ENCODE measurements around the gene XYLT1. TPM values are rescaled to one million over a fixed set of nuclear protein-coding genes. Genes with fewer than 3 reads are reported as not detected.

Gene XYLT1
- total and polyA plus RNA-seq, 9 of the 15 experiments (the other 6 are each of a cell fraction or from before 2014, with no cell fraction given): 0.03 to 0.09 (median 0.08) TPM; not detected in 6

- H4K20me1 ChIP-seq (replicated peaks; ENCODE audit: control insufficient read depth, insufficient read depth, low read length): no peaks in the 10 kb centered on the region; the same call in 1 of the 2 replicates
- no peaks in the 10 kb centered on the region for H3K4me1 ChIP-seq (replicated peaks in 1 of 2; ENCODE audit: control insufficient read depth in 2 of 2, insufficient read depth in 2 of 2, low read length in 2 of 2)
- intact Hi-C loops (cut with micrococcal nuclease): no loop called here
- ATAC-seq (no peak), FAIRE-seq (no peak), DNase-seq (ENCODE audit: extremely low read depth in 1 of 4, low spot score in 3 of 4) (no peak)
- H3K27me3 ChIP-seq (ENCODE audit: control insufficient read depth in 2 of 2, insufficient read depth in 2 of 2, low read length in 2 of 2): peaks cover 4 to 25% of the 10 kb centered on the region in 2 experiments; a peak in 3 of 5 replicates
- POLR2A ChIA-PET: interaction anchor here (0.9 kb wide), 1 partner anchor 8 kb away, joined by 3 read pairs; no protein-coding TSS in a partner anchor
- WGBS (ENCODE audit: insufficient coverage, low coverage, missing lambda C conversion rate): 0% methylated on average over 4 of the region's 4 CpGs
- in situ Hi-C loops (cut with MboI): no loop called here
- H3K4me3 ChIP-seq: no peak overlapping the region
- H3K79me2 ChIP-seq (ENCODE audit: control insufficient read depth, insufficient read depth, low read length): no peaks in the 10 kb centered on the region
- H3K9ac ChIP-seq (ENCODE audit: insufficient read depth in 1 of 2, low read depth in 2 of 2, low read length in 2 of 2): no peak overlapping the region
- CTCF ChIA-PET (ENCODE audit: low intra/inter-chr PET ratio): no interaction called here
- no peak for TF ChIP-seq ZBED1 (IDR thresholded peaks at IDR 0.05)
- no peak for TF ChIP-seq HCFC1 (IDR thresholded peaks at IDR 0.05; ENCODE audit: low read depth, low read length)
- no peak for TF ChIP-seq IFI16 (CRISPR knock-in tag; IDR thresholded peaks at IDR 0.05)
- TF ChIP-seq HES1 (IDR thresholded peaks at IDR 0.05; ENCODE audit: low read depth): no peak
- TF ChIP-seq CBX2 (IDR thresholded peaks at IDR 0.05; ENCODE audit: insufficient read depth, low read length, poor library complexity, severe bottlenecking): no peak
- TF ChIP-seq TCF7L2 (IDR thresholded peaks at IDR 0.05; ENCODE audit: low read depth, low read length): no peak
- TF ChIP-seq TAL1 (IDR thresholded peaks at IDR 0.05): no peak
- TF ChIP-seq TAF7 (tag; IDR thresholded peaks at IDR 0.05): no peak
- no peak for TF ChIP-seq SMARCE1 (IDR thresholded peaks at IDR 0.05)
- no peak for TF ChIP-seq TFAP4 (CRISPR knock-in tag; IDR thresholded peaks at IDR 0.05; ENCODE audit: borderline replicate concordance)
- TF ChIP-seq CEBPG (CRISPR knock-in tag; IDR thresholded peaks at IDR 0.05): no peak
- TF ChIP-seq CEBPG (tag; conservative IDR thresholded peaks at IDR 0.05 in 1 of 2, IDR thresholded peaks at IDR 0.05 in 1 of 2): no peak
- TF ChIP-seq ELF2 (CRISPR knock-in tag; IDR thresholded peaks at IDR 0.05): no peak
- TF ChIP-seq ZEB2 (IDR thresholded peaks at IDR 0.05): no peak
- no peak for TF ChIP-seq BHLHE40 (IDR thresholded peaks at IDR 0.05; ENCODE audit: low read length)
- no peak for TF ChIP-seq BCOR (IDR thresholded peaks at IDR 0.05)
- no peak overlapping the region for H3K27ac ChIP-seq (ENCODE audit: extremely low read depth, low read depth, low read length)
- no peaks in the 10 kb centered on the region for H3K9me3 ChIP-seq (replicated peaks; ENCODE audit: control insufficient read depth, insufficient read depth, low read depth, low read length)
- no peaks in the 10 kb centered on the region for H3K36me3 ChIP-seq (ENCODE audit: control insufficient read depth, insufficient read depth, low read length)
- BruUV-seq (replicated peaks): no TSS peak
- no peak overlapping the region for H3K4me2 ChIP-seq (ENCODE audit: insufficient read depth, low read length)
- no peak overlapping the region for H2AFZ ChIP-seq (ENCODE audit: low read depth, low read length)
- H3K9me1 ChIP-seq (ENCODE audit: control insufficient read depth, insufficient read depth, low read length): no peaks in the 10 kb centered on the region
These were observed 116.1 kb downstream of the XYLT1 start for GRCh38 chr16:17354685-17355084.

Data from K562 (cell line).